Panc1 (cell line): ENCODE results near the gene MKLN1.

Experiments used
- TCF7L2 ChIP-seq: IDR thresholded peaks from 2 replicates; pipeline ENCODE4 v1.6.1; 2011; ENCODE audit warnings: mild to moderate bottlenecking, low read depth, low read length, inconsistent platforms
- TF ChIP-seq, protein P1 (sequence below): fragments of 450-650 bp; IDR thresholded peaks from 2 replicates; pipeline ENCODE4 v1.5.1; 2017; ENCODE audit warnings: mild to moderate bottlenecking

- TF ChIP-seq TCF7L2: no peak
- TF ChIP-seq, protein P1, sequence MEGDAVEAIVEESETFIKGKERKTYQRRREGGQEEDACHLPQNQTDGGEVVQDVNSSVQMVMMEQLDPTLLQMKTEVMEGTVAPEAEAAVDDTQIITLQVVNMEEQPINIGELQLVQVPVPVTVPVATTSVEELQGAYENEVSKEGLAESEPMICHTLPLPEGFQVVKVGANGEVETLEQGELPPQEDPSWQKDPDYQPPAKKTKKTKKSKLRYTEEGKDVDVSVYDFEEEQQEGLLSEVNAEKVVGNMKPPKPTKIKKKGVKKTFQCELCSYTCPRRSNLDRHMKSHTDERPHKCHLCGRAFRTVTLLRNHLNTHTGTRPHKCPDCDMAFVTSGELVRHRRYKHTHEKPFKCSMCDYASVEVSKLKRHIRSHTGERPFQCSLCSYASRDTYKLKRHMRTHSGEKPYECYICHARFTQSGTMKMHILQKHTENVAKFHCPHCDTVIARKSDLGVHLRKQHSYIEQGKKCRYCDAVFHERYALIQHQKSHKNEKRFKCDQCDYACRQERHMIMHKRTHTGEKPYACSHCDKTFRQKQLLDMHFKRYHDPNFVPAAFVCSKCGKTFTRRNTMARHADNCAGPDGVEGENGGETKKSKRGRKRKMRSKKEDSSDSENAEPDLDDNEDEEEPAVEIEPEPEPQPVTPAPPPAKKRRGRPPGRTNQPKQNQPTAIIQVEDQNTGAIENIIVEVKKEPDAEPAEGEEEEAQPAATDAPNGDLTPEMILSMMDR: no peak
Measured at GRCh38 chr7:131494182-131494581, 166.5 kb downstream of the MKLN1 start.
